Activated CD4-positive, alpha-beta T cell treated with anti-CD3 and anti-CD28 coated beads for 36 hours (primary cell): ENCODE measurements around the gene SYDE2. TPM values are rescaled to one million over a fixed set of nuclear protein-coding genes. Genes with fewer than 3 reads are reported as not detected.
"Not testable (repeated sequence)": the region's sequence is repeated elsewhere in the genome, so short reads cannot be mapped to it uniquely, and the experiment has no call there.

Experiments used
- ATAC-seq: fragments of 200-7000 bp; cut with Tn5 transposase; one replicate; pipeline ENCODE4 v1.10.0; 2021; ENCODE audit warnings: mild to moderate bottlenecking, moderate library complexity
- CTCF ChIA-PET: fragments of 350-600 bp; sonication (Branson Sonifier 250); formaldehyde crosslinking; loops from one replicate; lab custom pipeline; 2021; ENCODE audit warnings: antibody characterized with exemption; lab: Charles Lee
- POLR2A ChIA-PET: fragments of 350-600 bp; sonication (Branson Sonifier 250); formaldehyde crosslinking; loops from one replicate; lab custom pipeline; 2021; ENCODE audit warnings: antibody characterized with exemption, inconsistent platforms; lab: Charles Lee
- DNase-seq: peaks from one replicate; pipeline ENCODE4 v3.0.0-alpha.2; 2020
- H3K27ac Mint-ChIP-seq: one replicate; pipeline ENCODE4 v1.8.0; 2021; ENCODE audit warnings: mixed read lengths
- H3K27me3 Mint-ChIP-seq: one replicate; pipeline ENCODE4 v1.8.0; 2021; ENCODE audit warnings: mixed read lengths
- H3K36me3 Mint-ChIP-seq: one replicate; pipeline ENCODE4 v1.8.0; 2021; ENCODE audit warnings: low read depth, mixed read lengths
- H3K4me1 Mint-ChIP-seq: one replicate; pipeline ENCODE4 v1.8.0; 2021; ENCODE audit warnings: mixed read lengths
- H3K4me3 Mint-ChIP-seq: one replicate; pipeline ENCODE4 v1.8.0; 2021; ENCODE audit warnings: mild to moderate bottlenecking, moderate library complexity, mixed read lengths
- H3K9me3 Mint-ChIP-seq: one replicate; pipeline ENCODE4 v1.8.0; 2021; ENCODE audit warnings: low read depth, mixed read lengths
- intact Hi-C, 2 experiments: fragments of 100-400 bp; cut with DNase I in 1 of 2; cut with micrococcal nuclease in 1 of 2; formaldehyde crosslinking; loops; one replicate each; pipeline versions ENCODE4 v1.14.2 to v1.15.1; 2022 to 2024; cut with DNase I, micrococcal nuclease
- total RNA-seq, 2 experiments: library from RNA; stranded (reverse); gene quantifications; one replicate each; pipeline ENCODE4 v1.2.3, GENCODE V29; 2021

SYDE2 gene, protein sequence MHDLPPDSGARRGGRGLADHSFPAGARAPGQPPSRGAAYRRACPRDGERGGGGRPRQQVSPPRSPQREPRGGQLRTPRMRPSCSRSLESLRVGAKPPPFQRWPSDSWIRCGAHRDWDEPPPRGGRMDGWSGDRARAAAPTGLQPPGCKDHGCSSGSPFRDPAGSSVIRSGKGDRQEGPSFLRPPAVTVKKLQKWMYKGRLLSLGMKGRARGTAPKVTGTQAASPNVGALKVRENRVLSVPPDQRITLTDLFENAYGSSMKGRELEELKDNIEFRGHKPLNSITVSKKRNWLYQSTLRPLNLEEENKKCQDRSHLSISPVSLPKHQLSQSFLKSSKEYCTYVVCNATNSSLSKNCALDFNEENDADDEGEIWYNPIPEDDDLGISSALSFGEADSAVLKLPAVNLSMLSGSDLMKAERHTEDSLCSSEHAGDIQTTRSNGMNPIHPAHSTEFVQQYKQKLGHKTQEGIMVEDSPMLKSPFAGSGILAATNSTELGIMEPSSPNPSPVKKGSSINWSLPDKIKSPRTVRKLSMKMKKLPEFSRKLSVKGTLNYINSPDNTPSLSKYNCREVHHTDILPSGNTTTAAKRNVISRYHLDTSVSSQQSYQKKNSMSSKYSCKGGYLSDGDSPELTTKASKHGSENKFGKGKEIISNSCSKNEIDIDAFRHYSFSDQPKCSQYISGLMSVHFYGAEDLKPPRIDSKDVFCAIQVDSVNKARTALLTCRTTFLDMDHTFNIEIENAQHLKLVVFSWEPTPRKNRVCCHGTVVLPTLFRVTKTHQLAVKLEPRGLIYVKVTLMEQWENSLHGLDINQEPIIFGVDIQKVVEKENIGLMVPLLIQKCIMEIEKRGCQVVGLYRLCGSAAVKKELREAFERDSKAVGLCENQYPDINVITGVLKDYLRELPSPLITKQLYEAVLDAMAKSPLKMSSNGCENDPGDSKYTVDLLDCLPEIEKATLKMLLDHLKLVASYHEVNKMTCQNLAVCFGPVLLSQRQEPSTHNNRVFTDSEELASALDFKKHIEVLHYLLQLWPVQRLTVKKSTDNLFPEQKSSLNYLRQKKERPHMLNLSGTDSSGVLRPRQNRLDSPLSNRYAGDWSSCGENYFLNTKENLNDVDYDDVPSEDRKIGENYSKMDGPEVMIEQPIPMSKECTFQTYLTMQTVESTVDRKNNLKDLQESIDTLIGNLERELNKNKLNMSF
- 1 to 10 TPM; 2.9 to 3.3 TPM for total RNA-seq

- ChIA-PET POLR2A (no interaction called here), CTCF (interaction anchor here (0.6 to 1.2 kb wide), 5 partner anchors 9 to 1131 kb away, joined by 3 to 7 read pairs (median 3); no protein-coding TSS in a partner anchor)
- Mint-ChIP-seq H3K36me3 (peaks cover 4% of the 10 kb centered on the region), H3K27ac (peak within 1 kb of the TSS; percentile 88), H3K4me3 (peak within 1 kb of the TSS; percentile 90), H3K9me3 (no peaks in the 10 kb centered on the region), H3K4me1 (peaks cover 25% of the 10 kb centered on the region), H3K27me3 (peaks cover 12% of the 10 kb centered on the region)
- DNase-seq = peak; percentile 79
- intact Hi-C loops = loop anchor here (1.0 to 10.0 kb wide), 11 partner anchors 52 to 1126 kb away; partner anchors contain the start of genes C1orf52 (in 2 of the 2), MCOLN3 (in 2 of the 2), BCL10 (in 1 of the 2) and CTBS (in 1 of the 2)
- ATAC-seq = peak; percentile 76
Observed at GRCh38 chr1:85200463-85201339, at the start of gene SYDE2. Gene SYDE2 (minus strand): TSS chr1:85201016. CDS start chr1:85200996, 20 bp downstream.

DNA sequence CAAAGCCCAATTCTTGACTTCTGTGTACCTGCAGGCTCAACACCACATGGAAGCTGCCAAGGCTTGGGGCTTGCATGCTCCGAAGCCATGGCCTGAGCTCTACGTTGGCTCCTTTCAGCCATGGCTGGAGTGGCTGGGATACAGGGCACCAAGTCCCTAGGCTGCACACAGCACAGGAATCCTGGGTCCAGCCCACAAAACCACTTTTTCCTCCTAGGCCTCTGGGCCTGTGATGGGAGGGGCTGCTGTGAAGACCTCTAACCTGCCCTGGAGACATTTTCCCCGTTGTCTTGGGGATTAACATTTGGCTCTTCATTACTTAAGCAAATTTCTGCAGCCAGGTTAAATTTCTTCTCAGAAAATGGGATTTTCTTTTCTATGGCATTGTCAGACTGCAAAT, 48.2 kb upstream of the SYDE2 start:
- H3K27ac Mint-ChIP-seq, H3K9me3 Mint-ChIP-seq, H3K27me3 Mint-ChIP-seq, intact Hi-C loops, DNase-seq, H3K4me1 Mint-ChIP-seq, H3K4me3 Mint-ChIP-seq, ATAC-seq, POLR2A ChIA-PET: not testable (repeated sequence)
- CTCF ChIA-PET = interaction anchor here (0.7 to 2.0 kb wide), 5 partner anchors 10 to 304 kb away, joined by 3 to 8 read pairs (median 6); partner anchors contain the start of gene C1orf52
- peaks cover 22% of the 10 kb centered on the region for H3K36me3 Mint-ChIP-seq

DNA sequence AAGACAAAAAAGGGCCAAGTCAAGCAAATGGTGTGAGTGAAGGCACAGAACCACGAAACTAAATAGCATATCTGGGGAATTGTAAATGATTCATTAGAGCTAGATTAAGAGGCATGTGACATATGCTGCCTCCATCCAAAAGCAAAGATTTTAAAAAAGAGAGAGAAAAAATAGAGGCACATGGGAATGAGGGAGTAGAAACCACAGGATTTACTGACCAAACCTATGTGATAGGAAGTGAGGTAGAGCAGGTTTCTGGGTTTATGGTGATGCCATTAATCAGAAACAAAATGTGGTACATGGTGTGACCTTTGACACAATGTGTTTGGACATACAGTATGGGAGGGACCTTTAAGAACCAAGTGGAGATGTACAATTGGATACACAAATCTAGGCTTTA, 45.1 kb upstream of the SYDE2 start:
- no peak for DNase-seq
- ChIA-PET POLR2A (no interaction called here), CTCF (interaction anchor here (0.9 to 2.6 kb wide), 2 partner anchors 9 to 137 kb away, joined by 3 to 7 read pairs; no protein-coding TSS in a partner anchor)
- no peak overlapping the region for H3K27ac Mint-ChIP-seq
- no peak overlapping the region for H3K4me3 Mint-ChIP-seq
- peaks cover 3% of the 10 kb centered on the region for H3K4me1 Mint-ChIP-seq
- peaks cover 4% of the 10 kb centered on the region for H3K9me3 Mint-ChIP-seq
- peaks cover 13% of the 10 kb centered on the region for H3K36me3 Mint-ChIP-seq
- intact Hi-C loops = no loop called here
- H3K27me3 Mint-ChIP-seq = no peaks in the 10 kb centered on the region
- ATAC-seq = no peak

- ChIA-PET CTCF (interaction anchor here (0.8 to 2.9 kb wide), 4 partner anchors 9 to 136 kb away, joined by 3 to 17 read pairs (median 5); no protein-coding TSS in a partner anchor), POLR2A (no interaction called here)
- H3K36me3 Mint-ChIP-seq = peaks cover 8% of the 10 kb centered on the region
- intact Hi-C loops = no loop called here
- no peaks in the 10 kb centered on the region for H3K27me3 Mint-ChIP-seq
- H3K4me3 Mint-ChIP-seq = no peak overlapping the region
- no peak for DNase-seq
- no peak overlapping the region for H3K27ac Mint-ChIP-seq
- ATAC-seq = no peak
- H3K9me3 Mint-ChIP-seq = peaks cover 4% of the 10 kb centered on the region
- peaks cover 6% of the 10 kb centered on the region for H3K4me1 Mint-ChIP-seq
Observed at GRCh38 chr1:85245456-85245855, 44.6 kb upstream of the SYDE2 start.

DNA sequence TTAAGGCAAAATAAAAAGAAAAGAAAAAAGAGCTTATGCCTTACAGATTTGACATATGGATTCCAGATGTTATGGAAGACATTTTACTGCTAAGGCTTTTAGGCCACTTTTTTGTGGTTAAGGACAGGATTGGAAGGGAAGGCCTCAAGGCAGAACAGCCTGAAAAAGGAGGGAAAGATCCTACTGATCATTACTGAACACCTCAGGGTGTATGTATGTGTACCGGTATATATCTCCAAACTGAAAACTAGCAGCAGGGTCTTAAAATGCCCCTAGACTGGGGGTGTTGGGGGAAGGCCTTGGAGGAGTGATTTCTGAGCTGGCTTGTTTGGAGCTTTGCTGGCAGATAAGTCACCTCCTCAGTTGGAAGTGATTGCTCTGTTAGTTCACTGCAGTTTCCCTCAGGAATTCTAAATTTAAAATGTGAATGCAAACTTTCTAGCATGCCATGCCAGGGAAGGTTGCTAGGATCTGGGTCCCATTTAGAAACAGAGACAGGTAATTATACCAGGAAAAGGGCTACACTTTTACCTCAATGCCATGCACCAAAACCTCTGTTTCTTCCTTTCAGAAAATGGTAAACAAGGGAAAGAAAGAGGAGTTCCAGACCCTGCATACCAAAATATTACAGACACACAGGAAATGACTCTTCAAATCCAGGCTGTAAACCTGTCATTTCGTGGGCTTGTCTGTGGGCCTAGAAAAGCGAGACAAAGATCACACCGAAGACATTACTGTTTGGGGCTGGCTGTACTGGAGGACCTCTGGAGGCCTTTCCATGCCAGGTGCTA, 43.6 kb upstream of the SYDE2 start:
- no peak for ATAC-seq

DNA sequence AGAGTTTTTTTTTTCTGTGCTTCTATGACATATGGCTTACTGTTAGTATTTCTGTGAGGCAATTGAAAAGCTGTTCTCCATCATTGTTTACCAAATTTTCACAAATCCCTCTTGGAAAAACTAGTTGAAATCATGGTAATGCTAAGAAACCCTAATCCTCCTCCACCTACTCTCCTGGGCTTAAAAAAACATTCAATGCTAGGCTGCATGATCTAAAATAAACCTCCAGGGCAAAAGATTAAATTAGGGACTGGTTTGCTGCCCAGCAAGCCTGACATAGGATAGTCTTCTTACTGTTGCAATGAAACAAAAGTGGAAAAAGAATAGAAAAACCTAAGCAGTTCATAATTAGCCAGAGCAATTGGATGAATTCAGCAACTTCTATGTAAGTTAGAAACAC, 42.6 kb upstream of the SYDE2 start:
- intact Hi-C loops = no loop called here
- Mint-ChIP-seq H3K27me3 (no peaks in the 10 kb centered on the region), H3K9me3 (no peaks in the 10 kb centered on the region), H3K27ac (no peak overlapping the region), H3K4me1 (peaks cover 7% of the 10 kb centered on the region), H3K36me3 (no peaks in the 10 kb centered on the region), H3K4me3 (no peak overlapping the region)
- ChIA-PET POLR2A (no interaction called here), CTCF (interaction anchor here (0.6 to 2.9 kb wide), 3 partner anchors 12 to 299 kb away, joined by 5 to 17 read pairs (median 9); partner anchors contain the start of gene C1orf52)
- DNase-seq (no peak), ATAC-seq (no peak)

More for the DNA sequence above, 43.6 kb upstream of the SYDE2 start:
- Mint-ChIP-seq H3K27me3 (no peaks in the 10 kb centered on the region), H3K36me3 (peaks cover 2% of the 10 kb centered on the region), H3K27ac (no peak overlapping the region), H3K4me1 (peaks cover 7% of the 10 kb centered on the region), H3K9me3 (peaks cover 1% of the 10 kb centered on the region), H3K4me3 (no peak overlapping the region)
- ChIA-PET CTCF (interaction anchor here (0.8 to 2.9 kb wide), 3 partner anchors 9 to 15 kb away, joined by 3 to 17 read pairs (median 9); partner anchors contain the start of gene C1orf52), POLR2A (no interaction called here)
- intact Hi-C loops = no loop called here
- no peak for DNase-seq

DNA sequence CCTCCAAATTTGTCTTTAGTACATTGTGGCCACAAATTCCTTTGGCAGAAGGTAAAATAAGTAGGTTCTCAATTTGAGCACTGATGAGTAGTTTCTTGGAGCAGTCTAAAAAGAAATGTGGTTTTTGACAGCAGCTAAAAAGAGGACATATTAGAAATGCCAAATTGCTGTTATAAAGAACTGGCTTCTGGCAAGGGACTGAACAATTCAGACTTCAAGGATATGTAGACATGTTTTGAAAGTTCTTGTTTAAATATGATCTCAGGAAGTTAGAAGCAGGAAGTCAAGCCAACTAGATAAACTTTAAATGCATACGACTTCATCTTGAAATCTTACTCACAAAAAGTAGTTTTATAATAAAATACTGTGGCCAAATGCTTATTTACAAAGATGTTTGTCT, 39.8 kb upstream of the SYDE2 start:
- DNase-seq = no peak
- ChIA-PET CTCF (interaction anchor here (0.5 to 2.3 kb wide), 5 partner anchors 15 to 296 kb away, joined by 3 to 12 read pairs (median 8); no protein-coding TSS in a partner anchor), POLR2A (no interaction called here)
- Mint-ChIP-seq H3K9me3 (no peaks in the 10 kb centered on the region), H3K36me3 (no peaks in the 10 kb centered on the region), H3K4me1 (peaks cover 7% of the 10 kb centered on the region), H3K4me3 (no peak overlapping the region), H3K27me3 (peaks cover 3% of the 10 kb centered on the region), H3K27ac (no peak overlapping the region)
- intact Hi-C loops = loop anchor here in 1 of 2 experiments (1.0 kb wide), 1 partner anchor 131 kb away; no protein-coding TSS in a partner anchor
- ATAC-seq = no peak

GRCh38 chr1:85240174-85240601, 39.4 kb upstream of the SYDE2 start:
- DNase-seq = peak; percentile 48
- H3K27ac Mint-ChIP-seq = no peak overlapping the region
- no peaks in the 10 kb centered on the region for H3K9me3 Mint-ChIP-seq
- no peak overlapping the region for H3K4me3 Mint-ChIP-seq
- ATAC-seq = peak; percentile 81
- ChIA-PET CTCF (interaction anchor here (0.5 to 2.3 kb wide), 7 partner anchors 15 to 295 kb away, joined by 3 to 12 read pairs (median 4); no protein-coding TSS in a partner anchor), POLR2A (no interaction called here)
- peaks cover 7% of the 10 kb centered on the region for H3K4me1 Mint-ChIP-seq
- peaks cover 3% of the 10 kb centered on the region for H3K27me3 Mint-ChIP-seq
- H3K36me3 Mint-ChIP-seq = no peaks in the 10 kb centered on the region
- intact Hi-C loops = loop anchor here in 1 of 2 experiments (1.0 kb wide), 1 partner anchor 131 kb away; no protein-coding TSS in a partner anchor

DNA sequence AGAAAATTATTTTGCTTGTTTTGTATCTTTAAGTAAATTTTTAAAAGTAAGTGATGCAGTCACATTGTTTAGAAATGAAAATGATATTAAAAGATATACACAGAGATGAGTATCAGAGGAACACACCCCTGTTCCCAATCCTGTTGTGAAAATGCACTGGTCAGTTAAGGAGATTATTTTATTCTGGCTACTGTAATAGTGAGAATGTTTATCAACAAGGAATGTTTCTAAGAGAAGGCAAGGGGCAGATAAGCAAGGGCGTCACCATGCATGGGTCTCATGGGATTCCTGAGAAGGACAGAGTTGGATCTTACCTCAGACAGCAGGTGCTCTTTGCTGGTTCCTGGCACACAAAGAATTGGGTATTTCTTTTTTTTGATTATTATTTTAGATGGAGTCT, 36.8 kb upstream of the SYDE2 start:
- no peak for ATAC-seq
- ChIA-PET POLR2A (no interaction called here), CTCF (no interaction called here)
- no peaks in the 10 kb centered on the region for H3K36me3 Mint-ChIP-seq
- H3K9me3 Mint-ChIP-seq = no peaks in the 10 kb centered on the region
- intact Hi-C loops = no loop called here
- no peak overlapping the region for H3K27ac Mint-ChIP-seq
- peaks cover 3% of the 10 kb centered on the region for H3K27me3 Mint-ChIP-seq
- DNase-seq = no peak
- H3K4me3 Mint-ChIP-seq = no peak overlapping the region
- peaks cover 7% of the 10 kb centered on the region for H3K4me1 Mint-ChIP-seq
